Measurements from ENCODE around the gene CCDC50.

CCDC50 gene

GRCh38 chr3:191327526-191327925 is 1.7 kb upstream of the CCDC50 start:
- TF ChIP-seq ZNF70 (CRISPR knock-in tag; IDR thresholded peaks at IDR 0.05) (no peak), ZC3H10 (CRISPR knock-in tag; IDR thresholded peaks at IDR 0.05) (no peak), POU6F1 (CRISPR knock-in tag; IDR thresholded peaks at IDR 0.05; ENCODE audit: borderline replicate concordance, low read depth) (no peak), GLIS3 (CRISPR knock-in tag; IDR thresholded peaks at IDR 0.05) (no peak), ZNF565 (CRISPR knock-in tag; conservative IDR thresholded peaks at IDR 0.05; ENCODE audit: low read depth) (no peak), PATZ1 (CRISPR knock-in tag; IDR thresholded peaks at IDR 0.05; ENCODE audit: borderline replicate concordance) (no peak), TOX (CRISPR knock-in tag; IDR thresholded peaks at IDR 0.05; ENCODE audit: borderline replicate concordance) (no peak), ZFP30 (CRISPR knock-in tag; IDR thresholded peaks at IDR 0.05) (no peak), OSR1 (CRISPR knock-in tag; IDR thresholded peaks at IDR 0.05) (no peak), TSHZ2 (CRISPR knock-in tag; IDR thresholded peaks at IDR 0.05) (no peak), PPARA (CRISPR knock-in tag; IDR thresholded peaks at IDR 0.05; ENCODE audit: borderline replicate concordance) (no peak), ISL1 (CRISPR knock-in tag; IDR thresholded peaks at IDR 0.05) (no peak), CSDC2 (CRISPR knock-in tag; IDR thresholded peaks at IDR 0.05) (no peak), TCF4 (CRISPR knock-in tag; IDR thresholded peaks at IDR 0.05; ENCODE audit: borderline replicate concordance) (no peak), CSRNP3 (CRISPR knock-in tag; IDR thresholded peaks at IDR 0.05) (no peak)
- no peak for ATAC-seq

GRCh38 chr3:191328383-191328961 is 722 bp upstream of the CCDC50 start:
- TF ChIP-seq TCF4 (CRISPR knock-in tag; IDR thresholded peaks at IDR 0.05; ENCODE audit: borderline replicate concordance) = no peak
- TF ChIP-seq TOX (CRISPR knock-in tag; IDR thresholded peaks at IDR 0.05; ENCODE audit: borderline replicate concordance) = no peak
- no peak for TF ChIP-seq ARNTL (CRISPR knock-in tag; IDR thresholded peaks at IDR 0.05; ENCODE audit: borderline replicate concordance, low read depth)
- TF ChIP-seq ZNF8 (CRISPR knock-in tag; IDR thresholded peaks at IDR 0.05) = no peak
- no peak for TF ChIP-seq BACH2 (CRISPR knock-in tag; IDR thresholded peaks at IDR 0.05; ENCODE audit: borderline replicate concordance)
- no peak for TF ChIP-seq ZFP30 (CRISPR knock-in tag; IDR thresholded peaks at IDR 0.05)
- TF ChIP-seq OSR1 (CRISPR knock-in tag; IDR thresholded peaks at IDR 0.05) = no peak
- TF ChIP-seq TSHZ2 (CRISPR knock-in tag; IDR thresholded peaks at IDR 0.05) = no peak
- no peak for TF ChIP-seq ZNF70 (CRISPR knock-in tag; IDR thresholded peaks at IDR 0.05)
- no peak for TF ChIP-seq CSRNP3 (CRISPR knock-in tag; IDR thresholded peaks at IDR 0.05)
- no peak for TF ChIP-seq POU6F1 (CRISPR knock-in tag; IDR thresholded peaks at IDR 0.05; ENCODE audit: borderline replicate concordance, low read depth)
- TF ChIP-seq CSDC2 (CRISPR knock-in tag; IDR thresholded peaks at IDR 0.05) = no peak
- no peak for TF ChIP-seq PPARA (CRISPR knock-in tag; IDR thresholded peaks at IDR 0.05; ENCODE audit: borderline replicate concordance)
- no peak for TF ChIP-seq ISL1 (CRISPR knock-in tag; IDR thresholded peaks at IDR 0.05)
- TF ChIP-seq ZNF565 (CRISPR knock-in tag; conservative IDR thresholded peaks at IDR 0.05; ENCODE audit: low read depth) = no peak
- TF ChIP-seq ZC3H10 (CRISPR knock-in tag; IDR thresholded peaks at IDR 0.05) = no peak
- TF ChIP-seq RARB (CRISPR knock-in tag; IDR thresholded peaks at IDR 0.05) = no peak
- ATAC-seq = no peak

Data from SK-N-SH treated with all-trans-retinoic acid at 6 μM for 48 hours (cell line).